HEK293 (cell line): ENCODE data around the gene NKAIN4.
"Not testable (repeated sequence)": the region's sequence is repeated elsewhere in the genome, so short reads cannot be mapped to it uniquely, and the experiment has no call there.

Experiments used
- CTCF ChIA-PET: fragments of 350-600 bp; formaldehyde crosslinking; extraction: SDS; loops from one replicate; lab custom pipeline; 2021; ENCODE audit warnings: antibody characterized with exemption; lab: Yijun Ruan, JAX
- POLR2A ChIA-PET: fragments of 300-600 bp; formaldehyde crosslinking; extraction: SDS; loops from one replicate; lab custom pipeline; 2020; ENCODE audit warnings: antibody characterized with exemption, inconsistent platforms; lab: Yijun Ruan, JAX
- H3K27ac ChIP-seq: fragments of 200-500 bp; sonication (Bioruptor generic); 2 replicates; pipeline ENCODE4 v1.5.1; 2014; ENCODE audit warnings: low read depth, low read length, control low read depth, inconsistent platforms; ENCODE audit errors: extremely low read depth
- H3K36me3 ChIP-seq, 2 experiments: fragments of 200-500 bp in 1 of 2; sonication (Bioruptor generic) in 1 of 2; 1 replicate in 1 of 2; 2 replicates in 1 of 2; pipeline ENCODE4 v1.5.1; 2014 to 2017; ENCODE audit warnings: inconsistent platforms in 2 of 2, low read length in 2 of 2; ENCODE audit not compliant: control insufficient read depth in 2 of 2, insufficient read depth in 1 of 2
- H3K4me1 ChIP-seq: fragments of 200-500 bp; sonication (Bioruptor generic); 2 replicates; pipeline ENCODE4 v1.5.1; 2014; ENCODE audit warnings: mild to moderate bottlenecking, low read length, inconsistent platforms; ENCODE audit not compliant: control insufficient read depth, insufficient read depth
- H3K4me3 ChIP-seq: 2 replicates; pipeline ENCODE4 v1.5.1; 2011; ENCODE audit warnings: low read depth, mild to moderate bottlenecking, control low read depth, low read length, moderate library complexity
- H3K9me3 ChIP-seq: fragments of 200-500 bp; sonication (Bioruptor generic); 2 replicates; pipeline ENCODE4 v1.5.1; 2014; ENCODE audit warnings: low read depth, low read length, inconsistent platforms; ENCODE audit not compliant: control insufficient read depth, insufficient read depth
- FEZF1 ChIP-seq: fragments of 450-650 bp; formaldehyde crosslinking; IDR thresholded peaks from 2 replicates; pipeline ENCODE4 v1.5.1; 2016; ENCODE audit warnings: missing biosample characterization, missing genetic modification characterization
- HOXA7 ChIP-seq: sonication (generic); formaldehyde crosslinking; IDR thresholded peaks from 2 replicates; pipeline ENCODE4 v1.8.1; 2022; ENCODE audit warnings: missing genetic modification reagents, borderline replicate concordance
- PRDM4 ChIP-seq: fragments of 450-650 bp; formaldehyde crosslinking; IDR thresholded peaks from 2 replicates; pipeline ENCODE4 v1.5.1; 2017; ENCODE audit warnings: missing biosample characterization, missing genetic modification characterization
- PRDM6 ChIP-seq: fragments of 450-650 bp; formaldehyde crosslinking; IDR thresholded peaks from 2 replicates; pipeline ENCODE4 v1.5.1; 2017; ENCODE audit warnings: missing biosample characterization, missing genetic modification characterization
- TCF7L2 ChIP-seq: IDR thresholded peaks from 2 replicates; pipeline ENCODE4 v1.6.1; 2011; ENCODE audit warnings: low read depth, mild to moderate bottlenecking, inconsistent platforms, low read length, moderate library complexity, borderline replicate concordance
- ZBTB8A ChIP-seq: fragments of 450-650 bp; formaldehyde crosslinking; IDR thresholded peaks from 2 replicates; pipeline ENCODE4 v1.5.1; 2016; ENCODE audit warnings: missing biosample characterization, missing genetic modification characterization
- ZNF10 ChIP-seq: fragments of 450-650 bp; formaldehyde crosslinking; IDR thresholded peaks from 2 replicates; pipeline ENCODE4 v1.5.1; 2017; ENCODE audit warnings: missing biosample characterization, missing genetic modification characterization
- ZNF114 ChIP-seq: fragments of 450-650 bp; formaldehyde crosslinking; IDR thresholded peaks from 2 replicates; pipeline ENCODE4 v1.5.0; 2017; ENCODE audit warnings: missing biosample characterization, missing genetic modification characterization
- ZNF132 ChIP-seq: fragments of 450-650 bp; formaldehyde crosslinking; IDR thresholded peaks from 2 replicates; pipeline ENCODE4 v1.5.1; 2017; ENCODE audit warnings: missing biosample characterization, missing genetic modification characterization, borderline replicate concordance
- ZNF140 ChIP-seq: fragments of 450-650 bp; formaldehyde crosslinking; IDR thresholded peaks from 2 replicates; pipeline ENCODE4 v1.5.1; 2016; ENCODE audit warnings: missing biosample characterization, missing genetic modification characterization
- ZNF24 ChIP-seq: fragments of 450-650 bp; formaldehyde crosslinking; IDR thresholded peaks from 2 replicates; pipeline ENCODE4 v1.5.1; 2016; ENCODE audit warnings: missing biosample characterization, missing genetic modification characterization
- ZNF324 ChIP-seq: fragments of 450-650 bp; formaldehyde crosslinking; IDR thresholded peaks from 2 replicates; pipeline ENCODE4 v1.5.1; 2016; ENCODE audit warnings: missing biosample characterization, missing genetic modification characterization
- ZNF529 ChIP-seq: fragments of 450-650 bp; formaldehyde crosslinking; IDR thresholded peaks from 2 replicates; pipeline ENCODE4 v1.5.1; 2017; ENCODE audit warnings: missing genetic modification characterization, missing biosample characterization; ENCODE audit not compliant: insufficient replicate concordance
- ZNF585B ChIP-seq: fragments of 450-650 bp; formaldehyde crosslinking; IDR thresholded peaks from 2 replicates; pipeline ENCODE4 v1.5.1; 2016; ENCODE audit warnings: missing biosample characterization, missing genetic modification characterization
- ZNF626 ChIP-seq: fragments of 450-650 bp; sonication (Bioruptor Pico); formaldehyde crosslinking; IDR thresholded peaks from 2 replicates; pipeline ENCODE4 v1.5.1; 2018; ENCODE audit warnings: missing biosample characterization, missing genetic modification characterization, inconsistent platforms
- ZNF660 ChIP-seq: fragments of 450-650 bp; IDR thresholded peaks from 2 replicates; pipeline ENCODE4 v1.5.1; 2018; ENCODE audit warnings: missing biosample characterization, mild to moderate bottlenecking, missing genetic modification characterization
- ZNF747 ChIP-seq: fragments of 450-650 bp; formaldehyde crosslinking; IDR thresholded peaks from 2 replicates; pipeline ENCODE4 v1.5.1; 2016; ENCODE audit warnings: missing biosample characterization, missing genetic modification characterization
- ZNF76 ChIP-seq: fragments of 450-650 bp; formaldehyde crosslinking; IDR thresholded peaks from 2 replicates; pipeline ENCODE4; 2016; ENCODE audit warnings: low read depth, missing biosample characterization, missing genetic modification characterization, borderline replicate concordance
- ZSCAN18 ChIP-seq: fragments of 450-650 bp; formaldehyde crosslinking; IDR thresholded peaks from 2 replicates; pipeline ENCODE4 v1.5.1; 2016; ENCODE audit warnings: missing biosample characterization, missing genetic modification characterization

Gene NKAIN4

GRCh38 chr20:63222541-63222940 lies 31.7 kb downstream of the NKAIN4 start:
- no peak overlapping the region for H3K4me3 ChIP-seq
- H3K9me3 ChIP-seq, result no peaks in the 10 kb centered on the region
- TF ChIP-seq FEZF1 (tag by site-specific recombination) (no peak), TCF7L2 (no peak), ZSCAN18 (tag by site-specific recombination) (no peak), ZNF529 (tag by site-specific recombination) (no peak), ZNF114 (tag by site-specific recombination) (no peak), ZNF585B (tag by site-specific recombination) (no peak), ZNF626 (tag by site-specific recombination) (no peak), PRDM4 (no peak), ZNF324 (no peak), ZNF132 (tag by site-specific recombination) (no peak), ZNF660 (tag by site-specific recombination) (no peak), HOXA7 (CRISPR knock-in tag) (no peak), ZBTB8A (tag by site-specific recombination) (no peak), ZNF140 (tag by site-specific recombination) (no peak), ZNF10 (tag by site-specific recombination) (no peak), ZNF24 (tag by site-specific recombination) (no peak), PRDM6 (tag by site-specific recombination) (no peak), ZNF747 (no peak)
- H3K4me1 ChIP-seq, result peaks cover 4% of the 10 kb centered on the region
- ChIA-PET CTCF (interaction anchor here (0.7 to 5.4 kb wide), 23 partner anchors 8 to 216 kb away, joined by 3 to 85 read pairs (median 10); partner anchors contain the start of genes ARFGAP1, BHLHE23, BIRC7 and COL20A1), POLR2A (interaction anchor here (2.5 kb wide), 1 partner anchor 31 kb away, joined by 6 read pairs; no protein-coding TSS in a partner anchor)
- no peak overlapping the region for H3K27ac ChIP-seq
- H3K36me3 ChIP-seq, result no peaks in the 10 kb centered on the region

- peak; percentile 94 for TF ChIP-seq ZNF76 (tag by site-specific recombination)
- H3K36me3 ChIP-seq, POLR2A ChIA-PET, H3K9me3 ChIP-seq, H3K4me1 ChIP-seq, H3K4me3 ChIP-seq, H3K27ac ChIP-seq: not testable (repeated sequence)
- CTCF ChIA-PET, result interaction anchor here (0.9 to 1.6 kb wide), 3 partner anchors 10 to 30 kb away, joined by 3 to 5 read pairs (median 3); no protein-coding TSS in a partner anchor
These were observed 32.7 kb downstream of the NKAIN4 start for GRCh38 chr20:63221400-63222053.
